SK-N-SH treated with all-trans-retinoic acid at 6 μM for 48 hours (cell line): ENCODE measurements around the gene DLL1.

Source experiments
- ATAC-seq: fragments of 200-7000 bp; cut with Tn5 transposase; 3 replicates; pipeline ENCODE4 v1.9.1; 2020; ENCODE audit warnings: mild to moderate bottlenecking, moderate library complexity
- ARNTL ChIP-seq: fragments of 450-650 bp; formaldehyde crosslinking; IDR thresholded peaks from 2 replicates; pipeline ENCODE4 v1.5.0; 2020; ENCODE audit warnings: low read depth, mild to moderate bottlenecking, moderate library complexity, borderline replicate concordance
- BACH2 ChIP-seq: fragments of 250-450 bp; sonication (Bioruptor Pico); IDR thresholded peaks from 2 replicates; pipeline ENCODE4 v1.9.0; 2021; ENCODE audit warnings: mild to moderate bottlenecking, borderline replicate concordance
- CREB5 ChIP-seq: fragments of 250-450 bp; sonication (Bioruptor Pico); IDR thresholded peaks from 2 replicates; pipeline ENCODE4 v1.5.1; 2020; ENCODE audit warnings: low read depth, mild to moderate bottlenecking, moderate library complexity
- CSDC2 ChIP-seq: fragments of 250-450 bp; sonication (Bioruptor Pico); IDR thresholded peaks from 2 replicates; pipeline ENCODE4 v1.5.0; 2020; ENCODE audit warnings: mild to moderate bottlenecking, moderate library complexity
- ESRRG ChIP-seq: fragments of 250-450 bp; sonication (Bioruptor Pico); IDR thresholded peaks from 2 replicates; pipeline ENCODE4 v1.6.1; 2021; ENCODE audit warnings: mild to moderate bottlenecking
- GLIS3 ChIP-seq: fragments of 250-450 bp; sonication (Bioruptor Pico); IDR thresholded peaks from 2 replicates; pipeline ENCODE4 v1.5.0; 2020; ENCODE audit warnings: mild to moderate bottlenecking, moderate library complexity
- ISL1 ChIP-seq: fragments of 250-450 bp; sonication (Bioruptor Pico); IDR thresholded peaks from 2 replicates; pipeline ENCODE4 v2.1.2; 2022; ENCODE audit warnings: mild to moderate bottlenecking, moderate library complexity
- OSR1 ChIP-seq: fragments of 250-450 bp; sonication (Bioruptor Pico); IDR thresholded peaks from 2 replicates; pipeline ENCODE4 v1.8.0; 2022; ENCODE audit warnings: moderate library complexity, mild to moderate bottlenecking, inconsistent platforms
- PATZ1 ChIP-seq: fragments of 250-450 bp; sonication (Bioruptor Pico); IDR thresholded peaks from 2 replicates; pipeline ENCODE4 v1.8.0; 2020; ENCODE audit warnings: mild to moderate bottlenecking, moderate library complexity, borderline replicate concordance
- PPARA ChIP-seq: fragments of 250-450 bp; sonication (Bioruptor Pico); IDR thresholded peaks from 2 replicates; pipeline ENCODE4 v1.5.0; 2020; ENCODE audit warnings: mild to moderate bottlenecking, borderline replicate concordance
- RARB ChIP-seq: fragments of 250-450 bp; sonication (Bioruptor Pico); IDR thresholded peaks from 2 replicates; pipeline ENCODE4 v1.8.0; 2021; ENCODE audit warnings: mild to moderate bottlenecking, moderate library complexity
- SNAI2 ChIP-seq: fragments of 250-450 bp; sonication (Bioruptor Pico); IDR thresholded peaks from 2 replicates; pipeline ENCODE4 v1.5.0; 2020; ENCODE audit warnings: mild to moderate bottlenecking, moderate library complexity
- TCF4 ChIP-seq: fragments of 250-450 bp; sonication (Bioruptor Pico); IDR thresholded peaks from 2 replicates; pipeline ENCODE4 v1.8.0; 2021; ENCODE audit warnings: mild to moderate bottlenecking, moderate library complexity, borderline replicate concordance
- TOX ChIP-seq: fragments of 250-450 bp; sonication (Bioruptor Pico); IDR thresholded peaks from 2 replicates; pipeline ENCODE4 v1.8.0; 2021; ENCODE audit warnings: mild to moderate bottlenecking, moderate library complexity, borderline replicate concordance
- TSHZ2 ChIP-seq: fragments of 250-450 bp; sonication (Bioruptor Pico); IDR thresholded peaks from 2 replicates; pipeline ENCODE4 v1.5.0; 2020; ENCODE audit warnings: mild to moderate bottlenecking, moderate library complexity
- ZC3H10 ChIP-seq: fragments of 250-450 bp; sonication (Bioruptor Pico); IDR thresholded peaks from 2 replicates; pipeline ENCODE4 v1.5.1; 2021; ENCODE audit warnings: mild to moderate bottlenecking, moderate library complexity
- ZFP3 ChIP-seq: fragments of 250-450 bp; sonication (Bioruptor Pico); IDR thresholded peaks from 2 replicates; pipeline ENCODE4 v1.5.0; 2020; ENCODE audit warnings: mild to moderate bottlenecking, moderate library complexity
- ZFP30 ChIP-seq: fragments of 450-650 bp; formaldehyde crosslinking; IDR thresholded peaks from 2 replicates; pipeline ENCODE4 v1.5.0; 2022; ENCODE audit warnings: mild to moderate bottlenecking, moderate library complexity
- ZNF565 ChIP-seq: fragments of 450-650 bp; formaldehyde crosslinking; conservative IDR thresholded peaks from 2 replicates; pipeline ENCODE4 v1.5.0; 2020; ENCODE audit warnings: low read depth, mild to moderate bottlenecking, moderate library complexity
- ZNF70 ChIP-seq: fragments of 450-650 bp; formaldehyde crosslinking; IDR thresholded peaks from 2 replicates; pipeline ENCODE4 v1.5.0; 2020; ENCODE audit warnings: mild to moderate bottlenecking, moderate library complexity
- ZNF8 ChIP-seq: fragments of 450-650 bp; formaldehyde crosslinking; IDR thresholded peaks from 2 replicates; pipeline ENCODE4 v1.5.0; 2020; ENCODE audit warnings: mild to moderate bottlenecking, moderate library complexity
- TF ChIP-seq, protein P1 (sequence below): fragments of 250-450 bp; sonication (Bioruptor Pico); IDR thresholded peaks from 2 replicates; pipeline ENCODE4 v1.5.1; 2021; ENCODE audit warnings: mild to moderate bottlenecking, moderate library complexity
- TF ChIP-seq, protein P2 (sequence below): fragments of 250-450 bp; sonication (Bioruptor Pico); IDR thresholded peaks from 2 replicates; pipeline ENCODE4 v1.8.0; 2021; ENCODE audit warnings: low read depth, mild to moderate bottlenecking, moderate library complexity, borderline replicate concordance

DLL1 gene

DNA sequence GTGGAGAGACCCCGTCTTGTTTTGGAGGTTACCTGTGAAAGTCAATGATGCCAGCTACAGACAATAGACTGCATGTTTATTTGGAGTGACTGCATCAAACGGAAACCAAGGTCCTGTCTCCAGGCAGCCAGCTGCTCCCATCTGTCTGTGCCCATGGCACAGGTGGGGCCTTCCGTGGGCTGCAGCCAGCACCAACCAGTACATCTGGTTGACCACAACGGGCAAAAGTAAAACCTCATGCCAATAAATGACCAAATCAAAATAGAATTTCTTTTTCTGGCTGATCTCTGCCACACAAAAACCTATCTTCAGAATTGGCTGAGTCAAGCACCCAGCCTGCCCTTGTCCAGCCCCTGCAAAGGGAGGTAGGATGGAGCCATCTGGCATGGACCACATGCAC lies 33.5 kb downstream of the DLL1 start:
- TF ChIP-seq, protein P1, sequence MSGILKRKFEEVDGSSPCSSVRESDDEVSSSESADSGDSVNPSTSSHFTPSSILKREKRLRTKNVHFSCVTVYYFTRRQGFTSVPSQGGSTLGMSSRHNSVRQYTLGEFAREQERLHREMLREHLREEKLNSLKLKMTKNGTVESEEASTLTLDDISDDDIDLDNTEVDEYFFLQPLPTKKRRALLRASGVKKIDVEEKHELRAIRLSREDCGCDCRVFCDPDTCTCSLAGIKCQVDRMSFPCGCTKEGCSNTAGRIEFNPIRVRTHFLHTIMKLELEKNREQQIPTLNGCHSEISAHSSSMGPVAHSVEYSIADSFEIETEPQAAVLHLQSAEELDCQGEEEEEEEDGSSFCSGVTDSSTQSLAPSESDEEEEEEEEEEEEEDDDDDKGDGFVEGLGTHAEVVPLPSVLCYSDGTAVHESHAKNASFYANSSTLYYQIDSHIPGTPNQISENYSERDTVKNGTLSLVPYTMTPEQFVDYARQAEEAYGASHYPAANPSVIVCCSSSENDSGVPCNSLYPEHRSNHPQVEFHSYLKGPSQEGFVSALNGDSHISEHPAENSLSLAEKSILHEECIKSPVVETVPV (CRISPR knock-in tag) = no peak
- TF ChIP-seq TOX (no peak), ESRRG (CRISPR knock-in tag) (no peak), ARNTL (no peak), PPARA (no peak), ZFP3 (CRISPR knock-in tag) (no peak), TSHZ2 (CRISPR knock-in tag) (no peak), ZNF70 (CRISPR knock-in tag) (no peak), SNAI2 (CRISPR knock-in tag) (no peak), ISL1 (CRISPR knock-in tag) (no peak), PATZ1 (CRISPR knock-in tag) (no peak), ZNF8 (CRISPR knock-in tag) (no peak), ZNF565 (CRISPR knock-in tag) (no peak)
- no peak for ATAC-seq

GRCh38 chr6:170256641-170257040 lies 34.2 kb downstream of the DLL1 start:
- ATAC-seq = no peak
- TF ChIP-seq TCF4 (CRISPR knock-in tag) = no peak
- TF ChIP-seq RARB (CRISPR knock-in tag) = no peak
- no peak for TF ChIP-seq CSDC2
- TF ChIP-seq, protein P2, sequence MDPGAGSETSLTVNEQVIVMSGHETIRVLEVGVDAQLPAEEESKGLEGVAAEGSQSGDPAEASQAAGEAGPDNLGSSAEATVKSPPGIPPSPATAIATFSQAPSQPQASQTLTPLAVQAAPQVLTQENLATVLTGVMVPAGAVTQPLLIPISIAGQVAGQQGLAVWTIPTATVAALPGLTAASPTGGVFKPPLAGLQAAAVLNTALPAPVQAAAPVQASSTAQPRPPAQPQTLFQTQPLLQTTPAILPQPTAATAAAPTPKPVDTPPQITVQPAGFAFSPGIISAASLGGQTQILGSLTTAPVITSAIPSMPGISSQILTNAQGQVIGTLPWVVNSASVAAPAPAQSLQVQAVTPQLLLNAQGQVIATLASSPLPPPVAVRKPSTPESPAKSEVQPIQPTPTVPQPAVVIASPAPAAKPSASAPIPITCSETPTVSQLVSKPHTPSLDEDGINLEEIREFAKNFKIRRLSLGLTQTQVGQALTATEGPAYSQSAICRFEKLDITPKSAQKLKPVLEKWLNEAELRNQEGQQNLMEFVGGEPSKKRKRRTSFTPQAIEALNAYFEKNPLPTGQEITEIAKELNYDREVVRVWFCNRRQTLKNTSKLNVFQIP = no peak
- TF ChIP-seq TOX = no peak
- TF ChIP-seq ZNF8 (CRISPR knock-in tag) = no peak
- TF ChIP-seq GLIS3 = no peak
- TF ChIP-seq ISL1 (CRISPR knock-in tag) = no peak
- no peak for TF ChIP-seq ZFP30 (CRISPR knock-in tag)
- TF ChIP-seq BACH2 (CRISPR knock-in tag) = no peak
- no peak for TF ChIP-seq ESRRG (CRISPR knock-in tag)
- no peak for TF ChIP-seq TSHZ2 (CRISPR knock-in tag)
- TF ChIP-seq ZC3H10 (CRISPR knock-in tag) = no peak
- no peak for TF ChIP-seq ZNF70 (CRISPR knock-in tag)
- no peak for TF ChIP-seq OSR1 (CRISPR knock-in tag)
- TF ChIP-seq, protein P1 (CRISPR knock-in tag) = no peak
- no peak for TF ChIP-seq CREB5 (CRISPR knock-in tag)
- no peak for TF ChIP-seq ZFP3 (CRISPR knock-in tag)
- TF ChIP-seq PPARA = no peak
